Myocyte (in vitro differentiated cells): ENCODE measurements around the gene DNAJB5. TPM values are rescaled to one million over a fixed set of nuclear protein-coding genes. Genes with fewer than 3 reads are reported as not detected.
"Not testable (repeated sequence)": the region's sequence is repeated elsewhere in the genome, so short reads cannot be mapped to it uniquely, and the experiment has no call there.

ENCODE experiments used
- DNase-seq: peaks from one replicate; pipeline ENCODE4 v3.0.0-alpha.2; 2012; ENCODE audit warnings: low read depth
- polyA plus RNA-seq: library from polyadenylated mRNA; unstranded; fragments of >200 nt; gene quantifications from one replicate; pipeline ENCODE4 v1.2.1, GENCODE V29; 2012; ENCODE audit warnings: missing spikeins
- total RNA-seq: library from RNA; depleted of rRNA; stranded (reverse); fragments of >200 nt; gene quantifications from 2 replicates; pipeline ENCODE4 v1.2.3, GENCODE V29; 2014

The DNAJB5 gene
- total RNA-seq: 71.7 and 74.5 TPM in 2 replicates
- polyA plus RNA-seq: 57.0 TPM

DNA sequence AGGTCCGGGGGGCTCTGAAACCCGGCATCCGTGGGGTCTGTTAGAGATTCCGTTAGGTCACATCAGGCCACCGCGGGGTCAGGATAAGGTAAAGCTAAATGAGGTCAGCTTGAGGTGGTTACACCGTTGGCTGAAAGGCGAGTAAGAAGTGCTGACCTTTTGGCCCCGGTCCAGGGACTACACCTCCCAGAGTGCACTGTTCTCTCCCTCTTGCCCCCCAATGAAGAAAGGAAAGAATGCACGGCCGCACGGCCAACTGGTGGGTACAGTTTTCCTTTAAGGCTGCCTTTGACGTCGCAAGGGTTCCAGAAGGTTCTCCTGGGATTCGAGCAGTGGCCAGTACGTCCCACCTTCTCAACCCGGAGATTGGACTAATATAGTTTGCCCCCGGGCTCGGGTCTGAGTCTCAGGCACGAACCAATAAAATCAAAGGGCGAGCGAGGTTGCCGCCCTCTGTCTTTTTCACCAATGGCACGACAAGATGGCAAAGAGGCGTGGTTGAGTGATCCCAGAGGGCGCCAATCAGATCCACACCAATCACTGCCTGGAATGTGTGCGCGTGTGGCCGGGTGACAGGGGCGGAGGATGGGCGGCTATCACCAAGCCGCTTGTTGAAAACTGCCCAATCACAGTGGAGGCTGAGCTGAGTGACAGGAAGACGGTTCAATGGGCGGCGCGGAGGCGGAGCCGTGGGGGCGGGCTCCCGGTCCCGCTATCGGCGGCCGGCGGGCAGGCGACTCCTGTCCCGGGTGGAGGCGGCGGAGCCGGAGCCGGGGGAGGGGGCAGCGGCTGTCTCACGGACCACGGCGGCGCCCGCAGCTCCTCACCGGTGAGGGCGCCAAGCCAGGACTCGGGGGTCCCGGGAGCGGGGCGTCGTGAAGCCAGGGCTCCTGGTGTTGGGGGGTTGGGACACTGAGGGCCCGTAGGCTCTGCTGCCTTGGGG is at the start of gene DNAJB5:
Gene DNAJB5 (plus strand): TSS at position 743 of the 943 bp plus-strand sequence. CDS start 886 bp downstream, outside the sequence.
- peak; percentile 100 for DNase-seq

GRCh38 chr9:34939989-34940388 is 49.6 kb upstream of the DNAJB5 start:
- DNase-seq: not testable (repeated sequence)

GRCh38 chr9:34948451-34948850 is 41.1 kb upstream of the DNAJB5 start:
- no peak for DNase-seq

DNA sequence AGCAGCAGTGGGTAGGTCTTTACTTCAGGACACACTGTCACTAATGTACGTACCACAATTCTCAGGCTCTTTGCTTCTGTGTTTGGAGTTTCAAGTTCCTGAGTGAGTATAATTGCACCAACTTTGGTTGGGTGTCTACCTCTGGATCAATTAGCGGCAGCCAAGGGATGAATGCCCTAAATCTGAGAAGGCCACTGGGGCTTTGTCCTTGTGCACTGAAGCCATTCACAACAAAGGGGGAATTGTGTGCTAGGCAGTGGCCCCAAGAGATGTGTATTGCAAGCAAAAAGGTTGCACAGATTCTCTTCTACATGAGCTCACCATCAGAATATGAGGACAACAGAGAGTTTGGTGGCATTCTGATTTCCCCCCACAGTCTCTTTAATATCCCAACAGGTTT is 35.3 kb upstream of the DNAJB5 start:
- no peak for DNase-seq

DNA sequence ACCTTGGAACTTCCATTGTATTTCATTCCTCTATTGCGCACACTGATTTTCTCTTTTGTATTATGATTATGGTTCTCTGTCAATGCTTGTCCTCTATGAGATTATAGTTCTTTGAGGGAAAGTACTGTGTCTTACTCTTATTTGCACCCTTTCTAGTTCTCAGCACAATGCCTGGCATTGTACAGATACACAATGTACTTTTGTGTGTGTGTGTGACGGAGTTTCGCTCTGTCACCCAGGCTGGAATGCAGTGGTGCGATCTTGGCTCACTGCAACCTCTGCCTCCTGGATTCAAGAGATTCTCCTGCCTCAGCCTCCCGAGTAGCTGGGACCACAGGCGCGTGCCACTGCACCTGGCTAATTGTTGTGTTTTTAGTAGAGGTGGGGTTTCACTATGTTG is 33.5 kb upstream of the DNAJB5 start:
- not testable (repeated sequence) for DNase-seq

DNA sequence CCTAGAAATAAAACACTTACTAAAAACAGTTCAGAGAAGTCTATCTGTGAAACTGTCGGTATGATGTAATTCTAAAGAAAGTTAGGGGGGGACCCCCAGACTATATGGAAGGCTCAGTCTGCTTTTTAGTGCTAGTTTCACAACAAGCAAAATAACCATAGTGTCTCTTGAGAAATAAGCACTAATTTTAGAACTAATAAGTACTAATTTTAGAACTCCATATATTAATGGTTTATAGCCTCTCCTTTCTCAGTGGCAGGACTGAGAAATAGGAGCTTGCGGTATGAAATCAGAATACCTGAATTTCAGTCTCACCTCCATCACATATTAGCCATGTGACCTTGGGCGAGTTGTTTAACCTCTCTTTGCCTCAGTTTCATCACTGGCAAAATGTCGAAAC is 32.9 kb upstream of the DNAJB5 start:
- DNase-seq: no peak

GRCh38 chr9:34957492-34958410 is 31.8 kb upstream of the DNAJB5 start, which contains the start of gene PHF24:
Gene PHF24 (plus strand): TSS chr9:34958285. CDS start chr9:34971299, 13,014 bp downstream.
- DNase-seq: peak; percentile 12

DNA sequence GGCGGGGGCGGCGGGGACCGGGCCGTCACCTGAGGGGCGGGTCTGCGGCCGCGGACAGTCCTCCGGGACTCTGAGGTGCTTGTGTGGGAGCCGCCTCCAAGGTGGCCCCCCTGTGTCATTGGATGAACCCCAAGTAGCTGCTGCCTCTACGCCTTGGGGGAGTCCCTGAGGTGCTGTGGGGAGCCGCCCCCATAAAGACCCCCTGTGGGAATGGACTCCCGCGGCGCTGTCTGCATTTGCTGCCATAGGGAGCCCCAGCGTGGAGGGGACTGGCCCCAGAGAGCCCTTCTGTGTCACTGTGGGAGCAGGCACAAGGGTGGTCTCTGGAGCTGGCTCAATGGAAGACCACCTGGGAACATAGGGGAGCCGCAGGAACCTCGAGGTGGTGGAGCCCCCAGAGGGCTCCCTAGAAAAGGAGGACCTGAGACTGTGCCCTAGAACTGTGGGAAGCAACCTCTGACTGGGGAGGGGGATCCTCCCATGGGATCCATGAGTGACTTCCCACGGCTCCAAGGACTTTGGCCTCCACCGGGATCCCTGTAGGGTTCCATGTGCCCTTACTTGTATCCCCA is 31.0 kb upstream of the DNAJB5 start:
- DNase-seq: no peak

DNA sequence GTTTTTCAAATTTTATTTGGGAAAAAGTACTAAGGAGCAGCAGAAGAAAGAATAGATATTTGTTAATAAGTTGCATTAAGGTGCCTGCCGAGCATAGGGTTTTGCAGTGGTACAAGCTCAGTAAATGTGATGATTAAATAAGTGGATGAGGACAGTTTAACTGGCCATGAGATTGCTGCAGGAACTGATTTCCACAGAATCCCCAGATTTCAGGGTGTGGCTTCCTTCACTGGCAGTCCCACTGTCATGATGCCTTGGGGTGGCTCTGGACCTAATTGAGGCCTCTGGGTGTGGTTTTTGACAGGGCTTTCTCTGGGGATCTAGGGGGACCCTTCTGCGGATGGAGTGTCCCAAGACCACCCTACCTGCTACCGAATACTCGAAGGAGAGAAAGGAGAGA is 30.1 kb upstream of the DNAJB5 start:
- no peak for DNase-seq

- peak; percentile 15 for DNase-seq
Measured at GRCh38 chr9:34961574-34962490, 27.7 kb upstream of the DNAJB5 start.

DNA sequence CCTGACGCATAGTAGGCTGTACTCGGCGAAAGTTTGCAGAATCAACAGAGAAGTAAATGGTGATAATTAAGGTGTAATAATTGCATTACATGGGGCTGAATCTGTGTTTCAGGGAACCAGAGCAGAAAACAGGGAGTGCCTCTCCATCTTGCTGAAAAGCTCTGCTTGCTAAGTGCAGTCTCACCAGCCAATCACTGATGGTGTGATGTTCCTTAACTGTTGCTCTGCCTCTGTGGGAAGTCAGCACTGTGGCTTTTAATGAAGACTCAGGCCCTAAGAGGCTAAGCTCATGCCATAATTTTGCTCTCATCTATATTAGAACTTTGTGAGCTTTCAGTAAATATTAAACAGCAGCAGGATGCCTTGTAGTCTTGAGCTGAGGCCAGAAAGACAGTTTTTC is 27.0 kb upstream of the DNAJB5 start:
- DNase-seq: no peak

DNA sequence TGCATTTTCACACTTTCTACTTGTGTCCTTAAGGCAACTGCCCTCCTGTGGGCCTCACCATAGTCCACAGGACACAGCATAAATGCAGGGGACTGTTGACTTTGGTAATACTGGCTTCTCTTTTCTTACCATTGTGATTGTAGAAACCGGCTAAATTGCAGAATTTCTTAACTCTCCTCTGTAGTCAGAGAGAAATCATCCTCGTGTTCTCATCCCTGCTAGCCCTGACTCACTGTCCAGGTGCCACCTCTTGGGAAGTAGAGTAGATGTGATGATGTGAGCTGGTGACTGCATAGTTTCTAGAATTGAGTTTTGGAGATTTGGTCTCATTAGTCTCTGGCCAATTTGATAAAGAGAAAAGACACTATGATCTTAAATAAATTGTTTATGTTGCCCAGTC is 26.0 kb upstream of the DNAJB5 start:
- DNase-seq: no peak

DNA sequence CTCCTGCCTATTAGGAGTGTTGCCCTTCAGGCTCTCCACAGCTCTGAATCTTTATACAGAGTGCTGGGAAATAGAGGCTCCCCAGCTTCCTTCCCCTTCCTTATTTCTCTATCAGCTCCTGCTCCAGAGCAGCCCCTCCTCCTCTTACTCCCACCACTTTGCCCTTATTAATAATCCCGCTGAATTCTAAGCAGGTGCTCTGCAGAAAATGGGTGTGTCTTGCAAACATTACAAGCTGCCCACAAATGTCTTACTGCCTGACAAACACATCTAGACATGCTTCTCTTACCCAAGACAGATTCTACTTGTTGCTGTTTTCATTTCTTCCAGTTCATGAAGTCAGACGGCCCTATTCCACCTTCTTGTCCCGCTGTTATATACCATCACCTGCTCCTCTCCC is 25.1 kb upstream of the DNAJB5 start:
- no peak for DNase-seq

- no peak for DNase-seq
Measured at GRCh38 chr9:34971146-34971811, 18.3 kb upstream of the DNAJB5 start.

- DNase-seq: no peak
Measured at GRCh38 chr9:34974664-34975063, 14.9 kb upstream of the DNAJB5 start.

DNA sequence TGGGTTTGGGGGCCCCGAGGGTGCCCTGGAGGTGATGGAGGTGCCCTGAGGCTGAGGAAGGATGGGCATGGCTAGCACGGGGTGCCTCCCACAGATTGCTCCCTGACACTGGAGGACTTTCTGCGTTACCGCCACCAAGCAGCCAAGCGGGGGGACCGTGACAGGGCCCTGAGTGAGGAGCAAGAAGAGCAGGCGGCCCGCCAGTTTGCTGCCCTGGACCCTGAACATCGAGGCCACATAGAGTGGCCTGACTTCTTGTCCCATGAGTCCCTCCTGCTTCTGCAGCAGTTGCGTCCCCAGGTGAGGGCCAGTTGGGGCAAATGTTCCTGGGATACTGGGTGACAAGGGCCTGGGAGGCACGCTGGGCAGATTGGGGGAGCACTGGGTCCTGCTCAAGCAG is 13.1 kb upstream of the DNAJB5 start:
- no peak for DNase-seq

DNA sequence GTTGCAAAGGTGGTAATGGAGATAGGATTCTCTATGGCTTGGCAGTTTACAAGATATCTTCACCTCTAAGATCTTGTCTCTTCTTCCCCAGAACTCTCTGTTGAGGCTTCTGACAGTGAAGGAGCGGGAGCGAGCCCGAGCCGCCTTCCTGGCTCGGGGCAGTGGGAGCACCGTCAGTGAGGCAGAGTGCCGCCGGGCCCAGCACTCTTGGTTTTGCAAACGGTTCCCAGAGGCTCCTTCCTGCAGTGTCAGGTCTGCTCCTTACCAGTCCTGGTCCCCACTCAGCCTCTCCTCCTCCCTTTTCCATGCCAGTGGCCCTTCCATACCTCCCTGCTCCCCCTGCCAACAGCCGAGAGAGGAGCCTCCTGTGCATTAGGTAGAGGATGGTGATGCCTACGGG is 12.6 kb upstream of the DNAJB5 start:
- no peak for DNase-seq

DNA sequence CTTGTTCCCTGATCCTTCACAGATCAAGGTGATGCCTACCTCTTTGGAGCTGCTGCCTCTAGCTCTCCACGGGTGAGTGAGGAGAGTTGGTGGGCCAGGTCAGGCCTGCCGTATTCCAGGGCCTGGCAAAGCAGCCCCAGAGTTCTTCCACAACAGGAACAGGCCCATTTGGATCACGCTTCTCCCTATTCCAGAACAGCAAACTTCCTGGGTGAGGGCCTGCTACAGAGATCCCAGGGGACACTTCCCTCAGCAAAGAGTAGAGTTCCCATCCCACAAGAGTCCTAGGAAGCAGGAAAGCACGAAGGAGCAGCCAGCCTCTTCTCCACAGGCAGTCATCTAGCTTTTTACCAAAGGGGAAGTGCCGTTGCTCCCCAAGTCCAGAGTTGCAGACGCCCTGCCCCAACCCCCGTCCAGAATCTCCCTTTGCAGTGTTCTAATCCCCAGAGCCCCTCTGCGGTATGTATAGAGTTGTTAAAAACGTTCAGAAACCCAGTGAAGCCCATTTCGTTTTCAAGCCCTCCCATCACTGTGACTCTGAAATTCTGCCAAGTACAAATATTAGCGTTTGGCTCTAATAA is 9.3 kb upstream of the DNAJB5 start:
- DNase-seq: no peak

- DNase-seq: no peak
Measured at GRCh38 chr9:34982361-34982760, 7.2 kb upstream of the DNAJB5 start.
